GM19397 (cell line): ENCODE data around the gene PYGL.
"Not testable (repeated sequence)": the region's sequence is repeated elsewhere in the genome, so short reads cannot be mapped to it uniquely, and the experiment has no call there.

Experiments
- ATAC-seq: cut with Tn5 transposase; IDR thresholded peaks from one replicate; pipeline ENCODE4 v1.9.1; 2021; ENCODE audit warnings: mild to moderate bottlenecking, moderate library complexity; ENCODE audit not compliant: unreplicated experiment

The PYGL gene

GRCh38 chr14:50955373-50956043, 11.2 kb upstream of the PYGL start:
- no peak for ATAC-seq

- ATAC-seq = no peak
Measured at GRCh38 chr14:50954811-50955372, 10.6 kb upstream of the PYGL start.

- ATAC-seq = no peak
Measured at GRCh38 chr14:50953502-50953901, 9.2 kb upstream of the PYGL start.

- no peak for ATAC-seq
Measured at GRCh38 chr14:50951032-50951431, 6.7 kb upstream of the PYGL start.

GRCh38 chr14:50948205-50948604, 3.9 kb upstream of the PYGL start:
- no peak for ATAC-seq

GRCh38 chr14:50947446-50947845, 3.2 kb upstream of the PYGL start:
- ATAC-seq = no peak

- ATAC-seq = no peak
Measured at GRCh38 chr14:50946234-50946935, 2.1 kb upstream of the PYGL start.

- no peak for ATAC-seq
Measured at GRCh38 chr14:50944647-50945413, 547 bp upstream of the PYGL start.

GRCh38 chr14:50943261-50943942, 881 bp downstream of the PYGL start:
- no peak for ATAC-seq

- not testable (repeated sequence) for ATAC-seq
Measured at GRCh38 chr14:50941638-50942037, 2.6 kb downstream of the PYGL start.

- no peak for ATAC-seq
Measured at GRCh38 chr14:50941151-50941550, 3.1 kb downstream of the PYGL start.

- no peak for ATAC-seq
Measured at GRCh38 chr14:50937800-50938199, 6.5 kb downstream of the PYGL start.

GRCh38 chr14:50937325-50937724, 7.0 kb downstream of the PYGL start:
- ATAC-seq = no peak

- no peak for ATAC-seq
Measured at GRCh38 chr14:50936882-50937281, 7.4 kb downstream of the PYGL start.

- ATAC-seq = no peak
Measured at GRCh38 chr14:50936016-50936340, 8.3 kb downstream of the PYGL start.

GRCh38 chr14:50935126-50936015, 8.9 kb downstream of the PYGL start:
- ATAC-seq = no peak

- ATAC-seq = no peak
Measured at GRCh38 chr14:50932592-50933495, 11.4 kb downstream of the PYGL start.

GRCh38 chr14:50932156-50932555, 12.1 kb downstream of the PYGL start:
- no peak for ATAC-seq

- no peak for ATAC-seq
Measured at GRCh38 chr14:50931559-50931958, 12.7 kb downstream of the PYGL start.
